HG02588 (cell line): ENCODE data around the gene NAA35.

ENCODE experiments used
- ATAC-seq: cut with Tn5 transposase; IDR thresholded peaks from one replicate; pipeline ENCODE4 v1.9.1; 2021; ENCODE audit warnings: mild to moderate bottlenecking, moderate library complexity; ENCODE audit not compliant: unreplicated experiment

Gene NAA35

DNA sequence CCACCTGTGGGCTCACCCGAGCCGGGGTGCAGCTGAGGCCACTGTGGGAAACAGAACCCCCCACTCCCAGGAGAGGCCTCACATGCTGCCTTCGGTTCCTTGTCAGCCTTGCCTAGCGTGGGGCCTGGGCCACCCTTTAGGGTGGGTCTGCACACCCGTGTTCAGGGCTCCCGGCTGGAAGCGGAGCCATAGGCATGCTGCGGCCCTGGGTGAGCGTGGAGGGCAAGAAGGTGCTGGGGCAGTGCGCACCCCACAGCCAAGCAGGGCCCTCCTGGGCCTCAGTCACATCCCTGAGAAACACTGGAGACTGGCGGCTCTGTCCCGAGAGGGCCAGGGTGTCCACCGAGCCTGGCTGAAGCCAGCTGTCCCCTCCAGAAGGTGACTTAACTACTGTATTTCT lies 116.5 kb downstream of the NAA35 start:
- ATAC-seq, result no peak

DNA sequence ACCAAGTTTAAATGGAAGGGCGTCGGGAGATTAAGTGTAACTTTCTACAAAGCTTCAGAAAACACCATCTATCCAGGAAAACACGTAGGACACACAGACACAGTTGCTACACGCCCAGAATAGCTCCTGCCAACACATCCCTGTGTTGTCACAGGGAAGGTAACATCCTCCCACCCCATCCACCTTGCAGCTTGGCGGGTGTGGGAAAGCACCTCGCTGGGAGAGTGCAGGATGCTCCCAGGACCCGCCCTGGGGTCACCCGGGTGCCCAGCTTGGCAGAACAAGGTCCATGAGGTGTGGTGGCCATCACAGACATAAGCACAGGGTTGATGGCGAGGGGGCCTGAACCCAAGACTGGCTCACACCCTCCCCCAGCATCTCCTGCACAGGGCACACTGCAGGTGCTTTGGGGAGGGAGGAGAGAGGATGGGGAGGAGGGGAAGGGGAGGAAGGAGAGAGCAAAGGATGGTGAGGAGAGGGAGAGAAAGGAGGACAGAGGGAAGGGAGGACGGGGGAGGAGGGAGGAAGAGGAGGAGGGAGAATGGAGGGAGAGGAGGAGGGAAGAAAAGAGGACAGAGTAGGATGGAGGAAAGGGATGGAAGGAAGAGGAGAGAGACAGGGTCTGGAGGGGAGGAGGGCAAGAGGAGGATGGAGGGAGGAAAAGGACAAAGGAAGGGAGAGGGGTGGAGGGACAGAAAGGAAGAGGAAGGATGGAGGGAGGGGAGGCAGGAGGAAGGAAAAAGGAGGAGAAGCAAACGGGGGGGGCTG lies 121.2 kb downstream of the NAA35 start:
- ATAC-seq, result no peak

DNA sequence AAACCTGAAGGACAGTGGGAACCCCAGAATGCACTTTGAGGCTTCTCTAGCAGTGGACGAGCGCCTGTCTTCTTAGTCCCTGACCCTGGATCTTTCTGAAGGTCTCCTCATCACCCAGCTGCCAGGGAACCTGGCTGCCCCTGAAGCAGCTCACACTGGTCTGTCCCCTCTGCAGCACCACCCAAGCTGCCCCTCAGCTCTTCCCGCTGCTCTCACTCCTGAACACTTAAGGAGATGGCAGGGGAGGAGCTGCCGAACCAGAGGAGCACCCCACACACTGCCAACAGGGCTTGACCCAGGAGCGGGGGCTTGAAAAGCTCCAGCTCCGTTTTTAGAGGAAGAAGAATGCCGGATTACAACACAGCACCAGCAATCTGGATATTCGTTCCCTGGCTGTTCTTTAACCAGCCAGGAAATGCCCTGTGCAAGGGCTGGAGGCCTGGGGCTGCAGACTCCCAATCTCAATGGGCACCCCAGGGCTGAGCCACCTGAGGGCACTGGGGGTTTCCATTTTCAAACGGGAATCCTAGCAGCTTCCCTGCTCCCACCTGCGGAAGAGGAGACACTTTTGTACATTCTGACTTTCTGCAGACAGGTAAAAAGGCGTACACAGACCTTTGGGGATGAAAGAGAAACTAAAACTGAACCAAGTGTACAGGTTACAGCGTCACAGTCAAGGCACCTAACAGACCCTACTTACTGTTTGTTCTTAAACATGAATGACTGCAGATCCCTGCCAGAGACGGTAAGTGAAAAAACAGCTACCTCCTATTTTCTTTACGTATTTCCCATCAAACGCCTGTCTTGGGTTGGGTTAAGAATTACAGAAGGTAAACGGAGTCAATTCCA lies 122.1 kb downstream of the NAA35 start:
- ATAC-seq, result no peak

DNA sequence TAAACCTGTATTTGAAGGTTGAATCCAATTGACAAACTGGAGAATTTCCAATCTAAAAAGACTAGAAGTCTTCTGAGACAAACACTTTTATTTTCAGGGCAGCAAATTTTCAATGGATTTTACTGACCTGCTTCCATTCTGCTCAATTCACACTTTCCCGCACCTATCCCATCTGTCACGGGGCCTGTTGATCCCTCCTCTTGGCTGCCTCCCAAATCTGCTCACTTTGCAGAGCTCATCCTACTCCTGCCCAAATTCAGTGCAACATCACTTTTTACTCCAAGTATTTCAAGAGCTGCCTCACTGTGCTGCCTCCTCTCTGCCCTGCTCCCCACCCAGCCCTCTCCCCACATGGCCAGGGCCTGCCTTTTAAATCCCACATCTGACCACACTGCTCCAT lies 123.3 kb downstream of the NAA35 start:
- no peak for ATAC-seq

DNA sequence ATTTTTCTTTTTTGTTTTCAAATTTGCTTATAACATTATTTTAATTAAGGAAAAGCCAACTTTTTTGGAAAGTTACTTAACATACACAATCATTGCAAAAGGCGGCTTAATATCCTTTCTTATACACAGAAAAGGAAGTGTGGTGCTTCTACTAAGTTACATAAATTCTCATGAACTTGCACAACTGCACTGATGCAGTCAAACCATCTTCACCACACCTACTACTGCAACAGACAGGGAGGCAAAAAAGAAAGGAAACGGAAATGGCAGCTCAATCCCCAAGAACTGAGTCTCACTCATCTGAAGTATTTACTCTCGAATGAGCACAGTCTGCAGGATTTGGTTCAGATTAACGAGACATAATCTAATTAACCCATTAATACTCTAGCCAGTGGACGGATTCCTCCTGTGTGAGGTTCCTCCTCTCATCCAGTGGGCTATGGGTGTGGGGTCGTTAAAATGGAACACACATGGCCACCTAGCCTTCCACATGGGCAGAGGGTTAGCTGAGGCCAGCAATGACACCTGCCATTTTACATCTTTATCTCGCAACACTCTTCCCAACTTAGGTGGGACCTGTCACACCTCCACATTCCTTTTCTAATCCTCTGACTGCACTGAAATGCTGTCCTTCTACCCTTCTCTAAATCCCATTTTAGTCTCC lies 128.4 kb downstream of the NAA35 start:
- ATAC-seq, result no peak
